ENCODE results near the gene CCND2. TPM values are rescaled to one million over a fixed set of nuclear protein-coding genes. Genes with fewer than 3 reads are reported as not detected.

CCND2 gene
- total RNA-seq, 1 experiment from 2014 or later, result 0.09 TPM

- Histone ChIP-seq H3F3A (ENCODE audit: insufficient read depth, low read depth) (no peaks in the 10 kb centered on the region), H3K27ac (no peak overlapping the region), H3K4me3 (no peak overlapping the region), H4K20me1 (ENCODE audit: insufficient read depth) (no peaks in the 10 kb centered on the region), H3K9me3 (ENCODE audit: insufficient read depth, low read depth) (no peaks in the 10 kb centered on the region), H3K79me2 (ENCODE audit: low read depth) (no peaks in the 10 kb centered on the region), H3K9me2 (ENCODE audit: insufficient read depth) (no peaks in the 10 kb centered on the region), H2AFZ (no peak overlapping the region), H3K4me1 (replicated peaks; ENCODE audit: insufficient read depth) (no peaks in the 10 kb centered on the region), H3K27me3 (ENCODE audit: insufficient read depth, low read depth) (peaks cover 98% of the 10 kb centered on the region), H3K4me2 (no peak overlapping the region), H3K36me3 (ENCODE audit: low read depth) (no peaks in the 10 kb centered on the region)
- TF ChIP-seq EZH2 (IDR thresholded peaks at IDR 0.05; ENCODE audit: low read depth), result no peak
- TF ChIP-seq, protein P1, sequence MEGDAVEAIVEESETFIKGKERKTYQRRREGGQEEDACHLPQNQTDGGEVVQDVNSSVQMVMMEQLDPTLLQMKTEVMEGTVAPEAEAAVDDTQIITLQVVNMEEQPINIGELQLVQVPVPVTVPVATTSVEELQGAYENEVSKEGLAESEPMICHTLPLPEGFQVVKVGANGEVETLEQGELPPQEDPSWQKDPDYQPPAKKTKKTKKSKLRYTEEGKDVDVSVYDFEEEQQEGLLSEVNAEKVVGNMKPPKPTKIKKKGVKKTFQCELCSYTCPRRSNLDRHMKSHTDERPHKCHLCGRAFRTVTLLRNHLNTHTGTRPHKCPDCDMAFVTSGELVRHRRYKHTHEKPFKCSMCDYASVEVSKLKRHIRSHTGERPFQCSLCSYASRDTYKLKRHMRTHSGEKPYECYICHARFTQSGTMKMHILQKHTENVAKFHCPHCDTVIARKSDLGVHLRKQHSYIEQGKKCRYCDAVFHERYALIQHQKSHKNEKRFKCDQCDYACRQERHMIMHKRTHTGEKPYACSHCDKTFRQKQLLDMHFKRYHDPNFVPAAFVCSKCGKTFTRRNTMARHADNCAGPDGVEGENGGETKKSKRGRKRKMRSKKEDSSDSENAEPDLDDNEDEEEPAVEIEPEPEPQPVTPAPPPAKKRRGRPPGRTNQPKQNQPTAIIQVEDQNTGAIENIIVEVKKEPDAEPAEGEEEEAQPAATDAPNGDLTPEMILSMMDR (conservative IDR thresholded peaks at IDR 0.05), result no peak
- ChIA-PET CTCF (no interaction called here), POLR2A (ENCODE audit: unreplicated experiment) (no interaction called here)
- DNase-seq, result no peak
- no TSS peak for BruUV-seq (replicated peaks)
- intact Hi-C loops (cut with micrococcal nuclease; ENCODE audit: unreplicated experiment), result no loop called here
Measured at GRCh38 chr12:4282103-4282891, 8.7 kb downstream of the CCND2 start.

DNA sequence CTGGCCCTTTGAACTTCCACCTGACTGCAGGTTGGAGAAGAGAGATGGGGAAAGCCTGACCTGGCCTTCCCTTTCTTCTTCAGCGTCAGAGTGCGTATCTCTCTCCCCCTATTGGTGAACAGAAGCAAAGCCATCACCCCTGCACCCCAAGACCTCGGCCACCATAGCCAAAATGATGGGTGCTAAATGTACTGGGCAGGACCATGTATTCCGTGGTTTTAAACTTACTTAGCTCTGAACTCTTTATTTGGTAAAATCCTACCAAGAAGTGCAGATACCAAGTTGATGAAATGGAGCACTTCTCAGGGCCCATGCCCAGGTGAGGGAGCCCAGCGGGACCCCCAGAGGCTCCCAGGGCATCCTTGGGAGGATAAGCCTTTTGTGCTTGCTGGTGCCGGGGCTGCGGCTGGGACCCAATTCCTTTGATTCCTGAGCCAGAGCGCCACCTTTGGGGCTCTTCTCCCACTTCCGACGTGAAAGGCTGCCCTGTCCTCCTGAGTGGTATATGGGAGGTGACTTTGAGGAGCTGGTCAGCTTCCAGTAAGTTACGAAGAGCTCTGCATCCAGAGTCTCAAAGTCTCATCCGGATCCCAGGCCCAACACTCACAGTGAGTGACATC is 9.4 kb downstream of the CCND2 start:
- no peak overlapping the region for H2AFZ ChIP-seq
- H3K27me3 ChIP-seq (ENCODE audit: insufficient read depth, low read depth), result peaks cover 99% of the 10 kb centered on the region
- no peaks in the 10 kb centered on the region for H3K36me3 ChIP-seq (ENCODE audit: low read depth)
- TF ChIP-seq, protein P1 (conservative IDR thresholded peaks at IDR 0.05), result no peak
- TF ChIP-seq EZH2 (IDR thresholded peaks at IDR 0.05; ENCODE audit: low read depth), result no peak
- DNase-seq, result no peak
- no peak overlapping the region for H3K4me2 ChIP-seq
- intact Hi-C loops (cut with micrococcal nuclease; ENCODE audit: unreplicated experiment), result no loop called here
- BruUV-seq (replicated peaks), result no TSS peak
- CTCF ChIA-PET, result no interaction called here
- no peaks in the 10 kb centered on the region for H3K9me3 ChIP-seq (ENCODE audit: insufficient read depth, low read depth)
- H3K79me2 ChIP-seq (ENCODE audit: low read depth), result no peaks in the 10 kb centered on the region
- no peak overlapping the region for H3K27ac ChIP-seq
- no peaks in the 10 kb centered on the region for H4K20me1 ChIP-seq (ENCODE audit: insufficient read depth)
- H3K9me2 ChIP-seq (ENCODE audit: insufficient read depth), result no peaks in the 10 kb centered on the region
- no peak overlapping the region for H3K4me3 ChIP-seq
- no peaks in the 10 kb centered on the region for H3F3A ChIP-seq (ENCODE audit: insufficient read depth, low read depth)
- no peaks in the 10 kb centered on the region for H3K4me1 ChIP-seq (replicated peaks; ENCODE audit: insufficient read depth)
- POLR2A ChIA-PET (ENCODE audit: unreplicated experiment), result no interaction called here

DNA sequence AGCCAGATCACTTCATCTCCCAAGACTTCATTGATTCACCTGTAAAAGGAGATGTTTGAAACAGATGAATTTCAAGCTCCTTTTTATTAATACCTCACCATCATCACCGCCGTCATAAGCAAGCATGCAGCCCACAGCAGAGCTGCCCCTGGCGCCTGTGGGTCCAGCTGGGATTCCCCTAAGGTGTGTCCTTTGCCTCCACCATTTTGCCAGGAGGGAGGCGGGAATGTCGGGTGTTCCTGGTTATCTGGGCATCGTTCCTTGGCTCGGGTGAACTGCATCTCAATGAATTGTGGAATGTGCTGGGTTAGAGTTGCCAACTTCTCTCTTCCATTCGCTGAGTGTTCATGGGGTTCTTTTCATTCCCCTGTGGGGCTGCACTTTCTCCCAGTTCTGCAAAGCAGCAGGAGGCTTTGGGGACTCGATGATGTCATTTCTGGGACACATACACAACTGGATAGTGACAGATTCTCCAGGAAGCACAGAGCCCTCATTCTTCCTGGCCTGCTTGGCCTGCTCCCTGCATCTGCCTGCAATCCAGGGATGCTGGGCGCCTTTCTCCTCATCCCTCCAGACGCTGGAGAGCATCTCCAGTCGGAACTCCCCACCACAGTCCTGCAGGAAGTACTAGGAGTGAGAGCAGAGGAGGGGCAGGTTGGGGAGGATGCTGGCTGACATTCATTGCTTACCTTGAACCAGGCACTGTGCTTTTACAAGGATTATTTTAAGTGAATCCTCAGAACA is 10.1 kb downstream of the CCND2 start:
- no peak overlapping the region for H3K4me2 ChIP-seq
- TF ChIP-seq, protein P1 (conservative IDR thresholded peaks at IDR 0.05), result no peak
- TF ChIP-seq EZH2 (IDR thresholded peaks at IDR 0.05; ENCODE audit: low read depth), result no peak
- DNase-seq, result no peak
- H3K9me2 ChIP-seq (ENCODE audit: insufficient read depth), result no peaks in the 10 kb centered on the region
- CTCF ChIA-PET, result no interaction called here
- peaks cover 99% of the 10 kb centered on the region for H3K27me3 ChIP-seq (ENCODE audit: insufficient read depth, low read depth)
- no peak overlapping the region for H3K27ac ChIP-seq
- BruUV-seq (replicated peaks), result no TSS peak
- no peaks in the 10 kb centered on the region for H3K4me1 ChIP-seq (replicated peaks; ENCODE audit: insufficient read depth)
- no peaks in the 10 kb centered on the region for H3F3A ChIP-seq (ENCODE audit: insufficient read depth, low read depth)
- no peaks in the 10 kb centered on the region for H3K79me2 ChIP-seq (ENCODE audit: low read depth)
- intact Hi-C loops (cut with micrococcal nuclease; ENCODE audit: unreplicated experiment), result no loop called here
- H3K36me3 ChIP-seq (ENCODE audit: low read depth), result no peaks in the 10 kb centered on the region
- no peaks in the 10 kb centered on the region for H3K9me3 ChIP-seq (ENCODE audit: insufficient read depth, low read depth)
- POLR2A ChIA-PET (ENCODE audit: unreplicated experiment), result no interaction called here
- H3K4me3 ChIP-seq, result no peak overlapping the region
- H2AFZ ChIP-seq, result no peak overlapping the region
- no peaks in the 10 kb centered on the region for H4K20me1 ChIP-seq (ENCODE audit: insufficient read depth)
